Right lobe of liver (tissue), 6 donors: Measurements from ENCODE around the gene CITED2. TPM values are rescaled to one million over a fixed set of nuclear protein-coding genes. Genes with fewer than 3 reads are reported as not detected.

Source experiments
- ATAC-seq, 4 donors: fragments of 200-7000 bp; cut with Tn5 transposase; one replicate each; pipeline ENCODE4 v1.9.1; 2020; ENCODE audit warnings: mild to moderate bottlenecking in 4 of 4, moderate library complexity in 4 of 4
- DNase-seq, 3 donors: peaks; one replicate each; pipeline ENCODE4 v3.0.0-alpha.2; 2020
- H3K27ac ChIP-seq, 3 donors: fragments of 200-600 bp; one replicate each; pipeline ENCODE4 v1.8.0; 2022
- H3K27me3 ChIP-seq, 2 donors: fragments of 200-600 bp; one replicate each; pipeline ENCODE4 v1.8.0; 2022
- H3K36me3 ChIP-seq, 4 donors: fragments of 200-600 bp; sonication (generic) in 1 of 4; one replicate each; pipeline versions ENCODE4 v1.5.1 to v1.8.0; 2017 to 2022; ENCODE audit warnings: control low read depth in 1 of 4
- H3K4me1 ChIP-seq, 4 donors: fragments of 200-600 bp; sonication (generic) in 1 of 4; one replicate each; pipeline versions ENCODE4 v1.5.1 to v1.8.0; 2017 to 2022; ENCODE audit warnings: control low read depth in 1 of 4
- H3K4me3 ChIP-seq, 3 donors: fragments of 200-600 bp; one replicate each; pipeline ENCODE4 v1.8.0; 2022
- H3K9me3 ChIP-seq, 4 donors: fragments of 200-600 bp; sonication (generic) in 1 of 4; one replicate each; pipeline versions ENCODE4 v1.5.1 to v1.8.0; 2017 to 2022; ENCODE audit warnings: control low read depth in 1 of 4
- CTCF ChIP-seq, 4 donors: fragments of 200-600 bp in 3 of 4; fragments of 450-650 bp in 1 of 4; IDR thresholded peaks; one replicate each; pipeline versions ENCODE4 v1.5.1 to v1.8.0; 2016 to 2022; ENCODE audit warnings: antibody characterized with exemption in 4 of 4, mild to moderate bottlenecking in 2 of 4
- POLR2A ChIP-seq: fragments of 450-650 bp; IDR thresholded peaks from one replicate; pipeline ENCODE4 v1.6.1; 2017; ENCODE audit warnings: antibody characterized with exemption, mild to moderate bottlenecking
- WGBS: methylation state at CpG from one replicate; pipeline ENCODE4 v1.1.6; 2018; ENCODE audit warnings: low coverage, low lambda C conversion rate; ENCODE audit not compliant: insufficient coverage; ENCODE audit errors: missing lambda C conversion rate; 5-methylcytosine and 5-hydroxymethylcytosine counted together
- intact Hi-C, 2 donors: fragments of 100-400 bp; cut with DNase I; formaldehyde crosslinking; loops; one replicate each; pipeline versions ENCODE4 v1.11.2 to v1.14.1; 2022
- total RNA-seq, 6 experiments: library from RNA; depleted of rRNA in 2 of 6; stranded (reverse); fragments of >200 nt in 2 of 6; fragmentation: NEBNext Ultra II Directional in 3 of 6; extraction: Animal tissue kit (Norgen Biotek cat#: 25700) in 3 of 6; gene quantifications; one replicate each; pipeline versions ENCODE4 v1.1.0 to v1.2.4, GENCODE V29; 2016 to 2023
- donor health status: DM: no; HTN: yes; CAD: no.
- donor health status: DM: no; HTN: no; CAD: no.
- donor health status: DM: no; HTN: no; CAD: no.
- donor health status: DM: no; HTN: yes; CAD: no.
- donor health status: DM: no; HTN: yes; CAD: no.

The CITED2 gene
- total RNA-seq, 6 experiments from 2014 or later, result 76.6 to 373 (median 126) TPM

GRCh38 chr6:139373154-139373927, 1.1 kb downstream of the CITED2 start:
- DNase-seq, result peak; percentile 64 to 81 (median 68)
- Histone ChIP-seq H3K4me3 (peak overlapping the region; percentile 71 to 73 (median 71)), H3K9me3 (no peaks in the 10 kb centered on the region), H3K4me1 (peaks cover 0 to 32% (median 6%) of the 10 kb centered on the region in 4 donors), H3K27ac (peak overlapping the region; percentile 88 to 97 (median 94)), H3K36me3 (peaks cover 0 to 22% (median 0%) of the 10 kb centered on the region in 4 donors), H3K27me3 (no peaks in the 10 kb centered on the region)
- intact Hi-C loops, result loop anchor here (10.0 kb wide), 2 partner anchors 311 to 461 kb away; no protein-coding TSS in a partner anchor
- TF ChIP-seq CTCF (IDR thresholded peaks at IDR 0.05) (peak in 3 of 4 donors; percentile 8 to 41 (median 26)), POLR2A (peak; percentile 37)
- peak; percentile 0 to 5 (median 2) for ATAC-seq
- WGBS, result 0% methylated on average over 33 of the region's 57 CpGs

GRCh38 chr6:139372326-139373153, 1.9 kb downstream of the CITED2 start:
- DNase-seq, result no peak
- intact Hi-C loops, result loop anchor here (10.0 kb wide), 2 partner anchors 312 to 462 kb away; no protein-coding TSS in a partner anchor
- H3K4me1 ChIP-seq, result peaks cover 0 to 27% (median 6%) of the 10 kb centered on the region in 4 donors

GRCh38 chr6:139371421-139372203, 2.8 kb downstream of the CITED2 start:
- Histone ChIP-seq H3K27ac (peak overlapping the region; percentile 88 to 97 (median 94)), H3K27me3 (no peaks in the 10 kb centered on the region), H3K4me1 (peaks cover 0 to 18% (median 6%) of the 10 kb centered on the region in 4 donors), H3K4me3 (peak overlapping the region; percentile 71 to 73 (median 71)), H3K36me3 (peaks cover 0 to 22% (median 0%) of the 10 kb centered on the region in 4 donors), H3K9me3 (no peaks in the 10 kb centered on the region)
- no peak for DNase-seq
- 8% methylated on average over 3 of the region's 3 CpGs for WGBS
- ATAC-seq, result no peak
- intact Hi-C loops, result loop anchor here (10.0 kb wide), 2 partner anchors 313 to 463 kb away; no protein-coding TSS in a partner anchor
- TF ChIP-seq CTCF (IDR thresholded peaks at IDR 0.05) (no peak), POLR2A (no peak)

More at GRCh38 chr6:139372326-139373153, 1.9 kb downstream of the CITED2 start:
- no peaks in the 10 kb centered on the region for H3K9me3 ChIP-seq
- H3K27me3 ChIP-seq, result no peaks in the 10 kb centered on the region
- no peak for ATAC-seq
- peaks cover 0 to 22% (median 0%) of the 10 kb centered on the region in 4 donors for H3K36me3 ChIP-seq
- TF ChIP-seq POLR2A, result no peak
- TF ChIP-seq CTCF (IDR thresholded peaks at IDR 0.05), result no peak
- H3K4me3 ChIP-seq, result peak overlapping the region; percentile 71 to 73 (median 71)
- H3K27ac ChIP-seq, result peak overlapping the region; percentile 88 to 97 (median 94)
- under 1% methylated on average over 14 of the region's 14 CpGs for WGBS

GRCh38 chr6:139370999-139371345, 3.5 kb downstream of the CITED2 start:
- no peak for ATAC-seq
- Histone ChIP-seq H3K36me3 (peaks cover 0 to 22% (median 0%) of the 10 kb centered on the region in 4 donors), H3K4me3 (peak overlapping the region in 2 of 3 donors; percentile 71 to 73), H3K27me3 (no peaks in the 10 kb centered on the region), H3K9me3 (no peaks in the 10 kb centered on the region), H3K27ac (peak overlapping the region; percentile 88 to 97 (median 94)), H3K4me1 (peaks cover 0 to 18% (median 6%) of the 10 kb centered on the region in 4 donors)
- intact Hi-C loops, result loop anchor here (10.0 kb wide), 2 partner anchors 314 to 464 kb away; no protein-coding TSS in a partner anchor
- WGBS, result 32% methylated on average over 3 of the region's 3 CpGs
- DNase-seq, result no peak
- TF ChIP-seq CTCF (IDR thresholded peaks at IDR 0.05) (no peak), POLR2A (no peak)
